Measurements from ENCODE around the gene COA1. TPM values are rescaled to one million over a fixed set of nuclear protein-coding genes. Genes with fewer than 3 reads are reported as not detected.

COA1 gene
- polyA plus RNA-seq, 2 of the 4 experiments (the other 2 are of a cell fraction), result 57.5 to 91.4 TPM

GRCh38 chr7:43634384-43634783, 94.9 kb downstream of the COA1 start:
- DNase-seq (ENCODE audit: low read depth in 1 of 2, low spot score in 1 of 2) (no peak), ATAC-seq (no peak), FAIRE-seq (no peak)
- WGBS (ENCODE audit: missing lambda C conversion rate), result 95% methylated on average over 2 of the region's 2 CpGs
- ChIA-PET CTCF (interaction anchor here (2.2 kb wide), 1 partner anchor 66 kb away, joined by 5 read pairs; no protein-coding TSS in a partner anchor), POLR2A (no interaction called here)
- H3K9me3 ChIP-seq, result no peaks in the 10 kb centered on the region
- H3K4me3 ChIP-seq, result no peak overlapping the region
- TF ChIP-seq KDM5A (IDR thresholded peaks at IDR 0.05), result no peak
- no peak for TF ChIP-seq PHF8 (IDR thresholded peaks at IDR 0.05; ENCODE audit: borderline replicate concordance, low read depth)
- no peak for TF ChIP-seq BHLHE40 (IDR thresholded peaks at IDR 0.05; ENCODE audit: low read depth, low read length)
- no peak for TF ChIP-seq FOSL2 (IDR thresholded peaks at IDR 0.05)
- no peak for TF ChIP-seq FOSL2 (CRISPR knock-in tag; IDR thresholded peaks at IDR 0.05)
- no peak for TF ChIP-seq CEBPB (IDR thresholded peaks at IDR 0.05)
- no peak for TF ChIP-seq JUN (IDR thresholded peaks at IDR 0.05)
- TF ChIP-seq FOSB (CRISPR knock-in tag; IDR thresholded peaks at IDR 0.05), result no peak
- TF ChIP-seq ZC3H11A (IDR thresholded peaks at IDR 0.05), result no peak
- no peak for TF ChIP-seq SMC3 (IDR thresholded peaks at IDR 0.05)
- no peak for TF ChIP-seq HEYL (CRISPR knock-in tag; IDR thresholded peaks at IDR 0.05)
- no peak for TF ChIP-seq HDAC2 (IDR thresholded peaks at IDR 0.05)
- TF ChIP-seq CBX2 (IDR thresholded peaks at IDR 0.05; ENCODE audit: borderline replicate concordance, low read depth), result no peak
- TF ChIP-seq TFCP2L1 (CRISPR knock-in tag; IDR thresholded peaks at IDR 0.05), result no peak
- H3K4me1 ChIP-seq, result peaks cover 19% of the 10 kb centered on the region; the same call in 2 of the 3 replicates
- no peak overlapping the region for H3K27ac ChIP-seq
- H3K4me2 ChIP-seq, result no peak overlapping the region

GRCh38 chr7:43632746-43633145, 96.6 kb downstream of the COA1 start:
- DNase-seq (ENCODE audit: low read depth in 1 of 2, low spot score in 1 of 2) (no peak), FAIRE-seq (no peak), ATAC-seq (no peak)
- Histone ChIP-seq H3K9me3 (no peaks in the 10 kb centered on the region), H3K4me2 (no peak overlapping the region), H3K4me1 (peaks cover 10% of the 10 kb centered on the region; the same call in 1 of the 3 replicates), H3K27ac (no peak overlapping the region), H3K4me3 (no peak overlapping the region)
- WGBS (ENCODE audit: missing lambda C conversion rate), result 92% methylated on average over 4 of the region's 4 CpGs
- ChIA-PET POLR2A (no interaction called here), CTCF (interaction anchor here (0.7 to 1.4 kb wide), 3 partner anchors 10 to 88 kb away, joined by 3 read pairs; no protein-coding TSS in a partner anchor)
- TF ChIP-seq SREBF2 (IDR thresholded peaks at IDR 0.05), result no peak
- no peak for TF ChIP-seq CTCF (IDR thresholded peaks at IDR 0.05)
- no peak for TF ChIP-seq RCOR1 (IDR thresholded peaks at IDR 0.05; ENCODE audit: low read depth, low read length)
- TF ChIP-seq CHD2 (IDR thresholded peaks at IDR 0.05; ENCODE audit: low read length, partially characterized antibody), result no peak
- no peak for TF ChIP-seq HMGXB4 (CRISPR knock-in tag; IDR thresholded peaks at IDR 0.05; ENCODE audit: borderline replicate concordance)
- no peak for TF ChIP-seq EHF (CRISPR knock-in tag; IDR thresholded peaks at IDR 0.05)
- TF ChIP-seq EP300 (IDR thresholded peaks at IDR 0.05), result no peak
- no peak for TF ChIP-seq ZC3H11A (IDR thresholded peaks at IDR 0.05)
- no peak for TF ChIP-seq FOSL2 (IDR thresholded peaks at IDR 0.05)
- no peak for TF ChIP-seq FOSL2 (CRISPR knock-in tag; IDR thresholded peaks at IDR 0.05)
- no peak for TF ChIP-seq PBX3 (IDR thresholded peaks at IDR 0.05)
- TF ChIP-seq ATOH8 (CRISPR knock-in tag; IDR thresholded peaks at IDR 0.05; ENCODE audit: low read depth), result no peak
- TF ChIP-seq TFCP2L1 (CRISPR knock-in tag; IDR thresholded peaks at IDR 0.05), result no peak

Measured in A549 (cell line).